KMS-11 (cell line): ENCODE results near the gene AGAP1.

Experiments used
- H2AFZ ChIP-seq: fragments of 200-600 bp; sonication (generic); 2 replicates; pipeline ENCODE4 v1.6.1; 2016; ENCODE audit warnings: antibody characterized with exemption, mixed run types, low read depth
- H3K27ac ChIP-seq: fragments of 200-600 bp; sonication (generic); 2 replicates; pipeline ENCODE4 v1.6.1; 2016; ENCODE audit warnings: mild to moderate bottlenecking, mixed run types
- H3K27me3 ChIP-seq: fragments of 200-600 bp; sonication (generic); 2 replicates; pipeline ENCODE4 v1.6.1; 2017; ENCODE audit warnings: mild to moderate bottlenecking, low read depth, mixed run types, moderate library complexity; ENCODE audit not compliant: insufficient read depth
- H3K36me3 ChIP-seq: fragments of 200-600 bp; sonication (generic); 2 replicates; pipeline ENCODE4 v1.6.1; 2017; ENCODE audit warnings: mild to moderate bottlenecking, mixed run types; ENCODE audit not compliant: insufficient read depth
- H3K4me1 ChIP-seq: fragments of 200-600 bp; sonication (generic); 2 replicates; pipeline ENCODE4 v1.6.1; 2016; ENCODE audit warnings: mild to moderate bottlenecking, low read depth, mixed run types; ENCODE audit not compliant: poor library complexity, severe bottlenecking
- H3K4me2 ChIP-seq: fragments of 200-600 bp; sonication (generic); 2 replicates; pipeline ENCODE4 v1.7.0; 2016; ENCODE audit warnings: mild to moderate bottlenecking, mixed run types
- H3K4me3 ChIP-seq: fragments of 200-600 bp; sonication (generic); IDR thresholded peaks from 2 replicates; pipeline ENCODE4 v1.6.1; 2017; ENCODE audit warnings: low read depth, low read length, mixed read lengths; ENCODE audit not compliant: insufficient read depth
- H3K79me2 ChIP-seq: fragments of 200-600 bp; sonication (generic); 2 replicates; pipeline ENCODE4 v1.6.1; 2016; ENCODE audit warnings: low read depth, mixed run types; ENCODE audit not compliant: insufficient read depth
- H3K9ac ChIP-seq: fragments of 200-600 bp; sonication (generic); 2 replicates; pipeline ENCODE4 v1.6.1; 2016; ENCODE audit warnings: mild to moderate bottlenecking, mixed run types
- H4K20me1 ChIP-seq: fragments of 200-600 bp; sonication (generic); 2 replicates; pipeline ENCODE4 v1.6.1; 2016; ENCODE audit warnings: mild to moderate bottlenecking, mixed run types; ENCODE audit not compliant: insufficient read depth
- CTCF ChIP-seq: fragments of 200-600 bp; sonication (generic); conservative IDR thresholded peaks from 2 replicates; pipeline ENCODE4 v1.6.1; 2017; ENCODE audit warnings: low read depth, mild to moderate bottlenecking, antibody characterized with exemption, low read length, moderate library complexity, mixed read lengths

The AGAP1 gene

GRCh38 chr2:235493775-235494715 is at the start of gene AGAP1:
Gene AGAP1 (plus strand): TSS chr2:235494043.
- H3K79me2 ChIP-seq: peaks cover 44% of the 10 kb centered on the region
- no peaks in the 10 kb centered on the region for H3K36me3 ChIP-seq
- no peaks in the 10 kb centered on the region for H3K27me3 ChIP-seq
- no peak for TF ChIP-seq CTCF
- peak within 1 kb of the TSS; percentile 76 for H3K9ac ChIP-seq
- H4K20me1 ChIP-seq: no peaks in the 10 kb centered on the region
- no peak within 1 kb of the TSS for H3K4me3 ChIP-seq
- H3K27ac ChIP-seq: 0 out of 2 replicates have a peak within 1 kb of the TSS, but pooled peaks have one; percentile 35
- peak within 1 kb of the TSS; percentile 78 for H3K4me2 ChIP-seq
- H2AFZ ChIP-seq: peak within 1 kb of the TSS; percentile 19; the same call in 1 of the 2 replicates
- peaks cover 35% of the 10 kb centered on the region for H3K4me1 ChIP-seq

DNA sequence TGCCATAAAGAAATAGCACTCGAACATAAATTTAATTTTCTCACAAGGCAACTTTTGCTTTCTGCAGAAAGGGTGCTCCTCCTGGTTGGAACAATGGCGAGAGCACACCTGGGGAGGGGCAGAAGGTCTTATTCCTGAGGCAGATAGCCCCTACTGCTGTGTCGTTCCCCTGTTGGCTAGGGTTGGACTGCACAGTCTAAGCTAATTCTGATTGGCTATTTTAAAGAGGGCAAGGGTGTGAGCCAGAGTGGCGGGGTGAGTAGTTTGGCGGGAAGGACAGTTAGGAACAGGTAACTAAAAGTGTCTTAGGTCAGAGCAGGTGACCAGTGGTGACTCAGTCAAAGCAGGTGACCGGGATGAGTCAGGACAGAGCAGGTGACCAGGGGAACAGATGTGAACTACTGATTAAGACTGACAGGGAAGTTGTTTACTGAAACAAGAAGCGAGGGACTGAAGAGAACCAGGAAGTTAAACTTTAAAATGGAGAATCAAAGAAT is 49.7 kb upstream of the AGAP1 start:
- H4K20me1 ChIP-seq: no peaks in the 10 kb centered on the region
- no peaks in the 10 kb centered on the region for H3K27me3 ChIP-seq
- H3K4me1 ChIP-seq: no peaks in the 10 kb centered on the region
- H3K9ac ChIP-seq: no peak overlapping the region
- TF ChIP-seq CTCF: no peak
- no peaks in the 10 kb centered on the region for H3K79me2 ChIP-seq
- no peak overlapping the region for H2AFZ ChIP-seq
- no peak overlapping the region for H3K27ac ChIP-seq
- no peaks in the 10 kb centered on the region for H3K36me3 ChIP-seq
- no peak overlapping the region for H3K4me3 ChIP-seq
- H3K4me2 ChIP-seq: no peak overlapping the region

- TF ChIP-seq CTCF: no peak
- Histone ChIP-seq H3K27ac (no peak overlapping the region), H3K9ac (no peak overlapping the region), H4K20me1 (no peaks in the 10 kb centered on the region), H3K36me3 (no peaks in the 10 kb centered on the region), H3K4me2 (no peak overlapping the region), H3K79me2 (no peaks in the 10 kb centered on the region), H2AFZ (no peak overlapping the region), H3K4me3 (no peak overlapping the region), H3K4me1 (no peaks in the 10 kb centered on the region), H3K27me3 (no peaks in the 10 kb centered on the region)
Observed at GRCh38 chr2:235445116-235445515, 48.7 kb upstream of the AGAP1 start.

GRCh38 chr2:235446082-235446481 is 47.8 kb upstream of the AGAP1 start:
- H3K36me3 ChIP-seq: no peaks in the 10 kb centered on the region
- H3K27me3 ChIP-seq: no peaks in the 10 kb centered on the region
- no peak overlapping the region for H2AFZ ChIP-seq
- TF ChIP-seq CTCF: no peak
- H3K79me2 ChIP-seq: no peaks in the 10 kb centered on the region
- H3K4me1 ChIP-seq: no peaks in the 10 kb centered on the region
- H3K4me3 ChIP-seq: no peak overlapping the region
- H3K4me2 ChIP-seq: no peak overlapping the region
- H3K27ac ChIP-seq: no peak overlapping the region
- H4K20me1 ChIP-seq: no peaks in the 10 kb centered on the region
- H3K9ac ChIP-seq: no peak overlapping the region
